ENCODE data around the gene ELMOD3. TPM values are rescaled to one million over a fixed set of nuclear protein-coding genes. Genes with fewer than 3 reads are reported as not detected.

The ELMOD3 gene
- total and polyA plus RNA-seq, 2 of the 8 experiments (the other 6 are each of a cell fraction or from before 2014, with no cell fraction given): 8.5 to 10.2 TPM

GRCh38 chr2:85326406-85327159 lies 28.0 kb upstream of the ELMOD3 start:
- no peak overlapping the region for H2AK5ac ChIP-seq (ENCODE audit: low read depth, low read length)
- H3K79me1 ChIP-seq (ENCODE audit: low read depth, low read length): peaks cover 17% of the 10 kb centered on the region
- DNase-seq (ENCODE audit: low read depth in 1 of 2, low spot score in 2 of 2): no peak
- FAIRE-seq: no peak
- no peak overlapping the region for H3K14ac ChIP-seq (ENCODE audit: insufficient read length)
- no peak overlapping the region for H2BK20ac ChIP-seq (ENCODE audit: low read length)
- H3K36me3 ChIP-seq (ENCODE audit: control insufficient read depth in 2 of 4, insufficient read depth in 4 of 4, low read length in 3 of 4): peaks cover 16 to 35% (median 22%) of the 10 kb centered on the region in 4 experiments
- ChIA-PET POLR2A (ENCODE audit: partially characterized antibody) (interaction anchor here (0.8 to 6.2 kb wide), 15 partner anchors 10 to 422 kb away, joined by 3 to 70 read pairs (median 8); partner anchors contain the start of genes ELMOD3, MAT2A and RETSAT), CTCF (ENCODE audit: partially characterized antibody) (interaction anchor here (0.7 to 2.2 kb wide), 6 partner anchors 9 to 260 kb away, joined by 3 to 8 read pairs (median 4); no protein-coding TSS in a partner anchor)
- H3K4me1 ChIP-seq (replicated peaks in 1 of 4; ENCODE audit: control insufficient read depth in 3 of 4, insufficient read depth in 4 of 4, low read length in 3 of 4): peaks cover 0 to 13% (median 7%) of the 10 kb centered on the region in 4 experiments; a peak in 6 of 7 replicates
- H3K23ac ChIP-seq (ENCODE audit: insufficient read length): no peak overlapping the region
- 0 out of 2 replicates have a peak overlapping the region, but pooled peaks have one; percentile 88 for H4K8ac ChIP-seq (ENCODE audit: extremely low read depth, insufficient read depth, low read length)
- H4K20me1 ChIP-seq (replicated peaks in 1 of 2; ENCODE audit: control insufficient read depth in 1 of 2, insufficient read depth in 2 of 2, low read length in 2 of 2): peaks cover 0 to 9% of the 10 kb centered on the region in 2 experiments
- no peak overlapping the region for H3K56ac ChIP-seq (replicated peaks; ENCODE audit: insufficient read length, low read depth, low read length)
- H2BK12ac ChIP-seq (ENCODE audit: low read depth, low read length): no peak overlapping the region
- H3K23me2 ChIP-seq (ENCODE audit: low read depth, low read length): peaks cover 17% of the 10 kb centered on the region
- peaks cover 9 to 24% of the 10 kb centered on the region in 2 experiments for H3K79me2 ChIP-seq (ENCODE audit: control insufficient read depth in 1 of 2, insufficient read depth in 2 of 2, low read length in 2 of 2)
- H3K9ac ChIP-seq (replicated peaks in 1 of 4; ENCODE audit: extremely low read depth in 1 of 4, low read depth in 3 of 4, low read length in 3 of 4): peak overlapping the region; percentile 35 to 99 (median 94); a peak in 4 of 7 replicates
- no peak overlapping the region for H2BK15ac ChIP-seq (ENCODE audit: low read length)
- H3K4me3 ChIP-seq (ENCODE audit: extremely low read depth in 1 of 4, insufficient read depth in 2 of 4, low read depth in 3 of 4, low read length in 4 of 4): peak overlapping the region; percentile 61 to 96 (median 84)
- no peak overlapping the region for H2AFZ ChIP-seq (ENCODE audit: low read length)
- no peak overlapping the region for H3K4ac ChIP-seq (replicated peaks; ENCODE audit: insufficient read length, low read depth, low read length)
- no peak overlapping the region for H3K18ac ChIP-seq (ENCODE audit: extremely low read depth, low read length)
- no peak overlapping the region for H2BK5ac ChIP-seq (ENCODE audit: low read depth, low read length)
- no peaks in the 10 kb centered on the region; a peak in 1 of 7 replicates for H3K27me3 ChIP-seq (replicated peaks in 1 of 4; ENCODE audit: control insufficient read depth in 3 of 4, extremely low read depth in 1 of 4, insufficient read depth in 3 of 4, low read length in 3 of 4)
- H3K27ac ChIP-seq (ENCODE audit: low read depth, low read length): no peak overlapping the region
- no peak overlapping the region for H4K5ac ChIP-seq (ENCODE audit: insufficient read length, low read depth, low read length)
- WGBS, 2 experiments (ENCODE audit: extremely low coverage in 1 of 2, insufficient coverage in 1 of 2, insufficient read length in 1 of 2, insufficient replicate concordance in 2 of 2, low coverage in 1 of 2, low lambda C conversion rate in 2 of 2, missing lambda C conversion rate in 1 of 2): 77% methylated on average over 32 of the region's 32 CpGs; no CpG with 5 or more reads in 1 of the 2 experiments
- no peak overlapping the region for H2BK120ac ChIP-seq (replicated peaks; ENCODE audit: low read depth, low read length)
- no peaks in the 10 kb centered on the region for H3K9me3 ChIP-seq (ENCODE audit: insufficient read depth in 2 of 2, low read depth in 1 of 2, low read length in 1 of 2)
- no peak for TF ChIP-seq TAF1 (IDR thresholded peaks at IDR 0.05; ENCODE audit: low read depth, low read length)
- TF ChIP-seq SRF (IDR thresholded peaks at IDR 0.05; ENCODE audit: low read depth, low read length): no peak
- no peak for TF ChIP-seq CEBPB (IDR thresholded peaks at IDR 0.05; ENCODE audit: low read depth, low read length)
- no peak for TF ChIP-seq SAP30 (IDR thresholded peaks at IDR 0.05; ENCODE audit: insufficient read depth, insufficient replicate concordance, low read length)
- TF ChIP-seq JUND (IDR thresholded peaks at IDR 0.05; ENCODE audit: low read length): no peak
- TF ChIP-seq SIN3A (conservative IDR thresholded peaks at IDR 0.05 in 1 of 2, IDR thresholded peaks at IDR 0.05 in 1 of 2; ENCODE audit: low read depth in 1 of 2, low read length in 2 of 2): no peak
- no peak for TF ChIP-seq TCF12 (IDR thresholded peaks at IDR 0.05; ENCODE audit: low read depth, low read length)
- no peak for TF ChIP-seq MAX (IDR thresholded peaks at IDR 0.05)
- no peak for TF ChIP-seq RXRA (IDR thresholded peaks at IDR 0.05; ENCODE audit: insufficient read depth, low read depth, low read length)
- no peak for TF ChIP-seq FOSL1 (IDR thresholded peaks at IDR 0.05; ENCODE audit: insufficient read depth, low read depth, low read length)
- no peak for TF ChIP-seq GTF2F1 (IDR thresholded peaks at IDR 0.05; ENCODE audit: borderline replicate concordance, low read depth, low read length)
- no peak for TF ChIP-seq TEAD4 (IDR thresholded peaks at IDR 0.05; ENCODE audit: low read depth, low read length)
- no peak overlapping the region for H4K91ac ChIP-seq (replicated peaks; ENCODE audit: insufficient read length, low read length)
- peak overlapping the region; percentile 86 to 99 for H3K4me2 ChIP-seq (ENCODE audit: insufficient read depth in 1 of 2, low read depth in 2 of 2, low read length in 2 of 2)

All from H1 (cell line).